ENCODE results near the gene ING1. TPM values are rescaled to one million over a fixed set of nuclear protein-coding genes. Genes with fewer than 3 reads are reported as not detected.

The ING1 gene
- total RNA-seq, 3 donors from 2014 or later = 21.0 to 26.1 (median 26.1) TPM

DNA sequence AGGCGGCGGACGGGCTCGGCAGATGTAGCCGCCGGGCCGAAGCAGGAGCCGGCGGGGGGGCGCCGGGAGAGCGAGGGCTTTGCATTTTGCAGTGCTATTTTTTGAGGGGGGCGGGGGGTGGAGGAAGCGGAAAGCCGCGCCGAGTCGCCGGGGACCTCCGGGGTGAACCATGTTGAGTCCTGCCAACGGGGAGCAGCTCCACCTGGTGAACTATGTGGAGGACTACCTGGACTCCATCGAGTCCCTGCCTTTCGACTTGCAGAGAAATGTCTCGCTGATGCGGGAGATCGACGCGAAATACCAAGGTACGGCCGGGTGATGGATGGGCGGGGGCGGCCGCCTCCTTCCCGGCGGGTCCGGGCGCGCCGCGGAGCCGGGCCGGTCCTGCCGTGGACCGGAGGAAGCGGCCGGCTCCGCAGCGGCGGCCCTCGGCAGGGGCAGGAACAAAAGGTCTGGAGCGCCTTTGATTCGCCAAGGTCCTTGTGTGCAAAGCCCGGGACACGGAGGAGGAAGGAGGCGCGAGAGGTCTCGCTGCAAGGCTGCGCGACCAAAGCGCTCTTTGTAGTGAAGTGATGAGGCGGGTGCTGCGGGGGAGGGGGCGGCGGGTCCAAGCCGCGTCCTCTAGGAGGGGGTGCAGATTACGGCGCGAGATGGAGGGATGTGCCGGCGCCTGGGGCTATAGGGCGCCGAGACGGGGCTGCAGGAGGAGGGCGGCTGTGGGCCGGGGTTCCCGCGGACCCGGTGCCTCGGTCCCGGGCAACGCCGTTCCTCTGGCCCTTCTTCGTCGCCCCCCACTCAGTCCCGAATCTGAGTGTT lies 689 bp downstream of the ING1 start:
- peak; percentile 48 to 62 for DNase-seq (ENCODE audit: low spot score in 2 of 2)
- peaks cover 0 to 13% of the 10 kb centered on the region in 2 donors for H3K4me1 ChIP-seq
- H3K9me3 ChIP-seq = no peaks in the 10 kb centered on the region
- peak overlapping the region; percentile 93 to 98 (median 98) for H3K4me3 ChIP-seq
- intact Hi-C loops (cut with DNase I; ENCODE audit: low total_unique reads) = no loop called here
- H3K27ac ChIP-seq = peak overlapping the region; percentile 100
- H3K36me3 ChIP-seq = no peaks in the 10 kb centered on the region
- TF ChIP-seq POLR2A (IDR thresholded peaks at IDR 0.05) (no peak), POLR2AphosphoS5 (IDR thresholded peaks at IDR 0.05) (peak in 1 of 3 donors; percentile 15)
- no peaks in the 10 kb centered on the region for H3K27me3 ChIP-seq

DNA sequence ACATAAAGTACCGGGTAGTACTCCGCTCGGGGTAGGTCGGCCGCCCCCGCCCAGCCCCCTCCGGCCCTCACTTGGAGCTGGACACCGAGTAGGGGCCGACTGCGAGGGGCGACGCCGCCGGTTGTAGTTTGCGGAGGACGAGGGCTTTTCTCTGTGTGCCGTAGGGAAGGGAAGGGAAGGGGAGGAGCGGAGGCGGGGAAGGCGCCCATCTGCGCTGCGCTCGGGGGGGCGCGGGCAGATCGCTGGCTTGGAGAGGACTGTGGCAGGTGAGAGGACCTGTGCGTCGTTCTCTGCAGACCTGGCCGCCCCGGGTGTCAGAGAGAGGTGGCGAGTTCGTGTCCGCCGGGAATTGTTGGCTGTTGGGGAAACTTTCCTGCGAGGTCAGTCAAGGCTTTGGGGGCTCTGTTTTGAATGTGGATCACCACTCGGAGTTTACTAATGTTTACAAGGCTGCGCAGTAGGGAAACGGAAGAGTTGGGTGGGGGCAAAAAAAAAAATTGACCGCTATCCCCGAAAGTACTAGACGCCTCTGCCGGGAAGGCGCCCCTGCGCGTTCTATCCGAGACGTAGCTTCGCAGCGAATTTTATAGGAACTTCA lies 1.4 kb downstream of the ING1 start:
- TF ChIP-seq POLR2AphosphoS5 (IDR thresholded peaks at IDR 0.05) (peak; percentile 99 to 100 (median 100)), POLR2A (IDR thresholded peaks at IDR 0.05) (peak; percentile 100)
- TF ChIP-seq, protein P1, sequence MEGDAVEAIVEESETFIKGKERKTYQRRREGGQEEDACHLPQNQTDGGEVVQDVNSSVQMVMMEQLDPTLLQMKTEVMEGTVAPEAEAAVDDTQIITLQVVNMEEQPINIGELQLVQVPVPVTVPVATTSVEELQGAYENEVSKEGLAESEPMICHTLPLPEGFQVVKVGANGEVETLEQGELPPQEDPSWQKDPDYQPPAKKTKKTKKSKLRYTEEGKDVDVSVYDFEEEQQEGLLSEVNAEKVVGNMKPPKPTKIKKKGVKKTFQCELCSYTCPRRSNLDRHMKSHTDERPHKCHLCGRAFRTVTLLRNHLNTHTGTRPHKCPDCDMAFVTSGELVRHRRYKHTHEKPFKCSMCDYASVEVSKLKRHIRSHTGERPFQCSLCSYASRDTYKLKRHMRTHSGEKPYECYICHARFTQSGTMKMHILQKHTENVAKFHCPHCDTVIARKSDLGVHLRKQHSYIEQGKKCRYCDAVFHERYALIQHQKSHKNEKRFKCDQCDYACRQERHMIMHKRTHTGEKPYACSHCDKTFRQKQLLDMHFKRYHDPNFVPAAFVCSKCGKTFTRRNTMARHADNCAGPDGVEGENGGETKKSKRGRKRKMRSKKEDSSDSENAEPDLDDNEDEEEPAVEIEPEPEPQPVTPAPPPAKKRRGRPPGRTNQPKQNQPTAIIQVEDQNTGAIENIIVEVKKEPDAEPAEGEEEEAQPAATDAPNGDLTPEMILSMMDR (IDR thresholded peaks at IDR 0.05) = peak in 2 of 3 donors; percentile 31 to 38
- peak overlapping the region; percentile 93 to 98 (median 98) for H3K4me3 ChIP-seq
- intact Hi-C loops (cut with DNase I; ENCODE audit: low total_unique reads) = no loop called here
- no peaks in the 10 kb centered on the region for H3K9me3 ChIP-seq
- H3K27me3 ChIP-seq = no peaks in the 10 kb centered on the region
- peak; percentile 59 to 61 for DNase-seq (ENCODE audit: low spot score in 2 of 2)
- H3K4me1 ChIP-seq = peaks cover 0 to 13% of the 10 kb centered on the region in 2 donors
- no peaks in the 10 kb centered on the region for H3K36me3 ChIP-seq
- peak overlapping the region; percentile 100 for H3K27ac ChIP-seq

DNA sequence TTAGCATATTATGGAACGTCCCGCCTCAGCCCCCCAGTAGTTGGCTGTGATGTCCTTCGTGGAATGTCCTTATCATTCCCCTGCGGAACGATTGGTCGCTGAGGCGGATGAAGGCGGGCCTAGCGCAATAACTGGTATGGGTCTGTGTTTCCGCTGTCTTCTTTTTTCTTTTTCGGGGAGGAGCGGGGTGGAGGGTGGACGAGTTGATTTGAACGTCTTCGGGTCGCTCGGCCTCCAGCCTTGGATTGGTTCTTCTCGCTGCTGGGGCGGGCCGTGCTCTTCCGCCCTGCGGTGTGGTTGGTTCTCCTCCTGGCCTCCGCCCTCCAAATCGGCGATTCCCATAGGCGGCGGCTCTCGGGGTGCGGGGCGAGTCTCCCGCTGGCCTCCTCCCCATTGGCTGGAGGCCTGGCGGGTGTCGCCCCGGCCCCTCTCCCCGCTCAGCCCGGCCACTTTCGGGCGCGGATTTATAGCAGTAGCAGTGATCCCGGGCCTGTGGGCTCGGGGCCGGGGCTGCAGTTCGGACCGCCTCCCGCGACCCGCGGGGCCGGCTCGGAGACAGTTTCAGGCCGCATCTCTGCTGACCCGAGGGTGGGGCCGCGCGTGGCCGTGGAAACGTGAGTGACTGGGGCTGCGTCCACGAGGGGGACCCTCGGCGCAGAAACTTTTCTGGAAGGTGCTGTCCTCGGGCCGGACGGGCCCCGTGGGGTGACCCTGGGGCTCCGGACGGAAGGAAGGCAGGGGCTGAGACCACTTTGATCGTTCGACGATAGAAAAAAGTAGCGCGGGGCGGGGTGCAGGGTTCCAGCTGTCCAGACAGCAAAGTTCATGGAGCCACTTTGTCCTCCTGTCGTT lies 2.1 kb downstream of the ING1 start:
- peak; percentile 60 for TF ChIP-seq POLR2A (IDR thresholded peaks at IDR 0.05)
- TF ChIP-seq, protein P1 (IDR thresholded peaks at IDR 0.05) = peak in 2 of 3 donors; percentile 26 to 28
- TF ChIP-seq POLR2AphosphoS5 (IDR thresholded peaks at IDR 0.05) = peak in 2 of 3 donors; percentile 45 to 48

DNA sequence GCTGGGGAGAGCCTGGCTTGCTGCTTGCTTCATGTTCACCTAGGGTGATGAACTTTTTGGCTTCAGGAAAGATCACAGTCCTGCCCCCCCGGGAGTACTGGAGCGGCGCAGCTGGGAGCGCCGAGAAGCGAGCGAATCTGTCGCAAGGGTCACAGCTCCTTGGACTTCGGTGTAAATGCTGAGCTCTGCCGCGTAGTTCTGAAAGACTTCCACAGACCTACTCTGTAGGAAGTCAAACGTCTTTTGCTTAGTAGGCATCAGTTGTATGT lies 2.7 kb downstream of the ING1 start:
- no peak for DNase-seq (ENCODE audit: low spot score in 2 of 2)
- Histone ChIP-seq H3K27ac (peak overlapping the region; percentile 92 to 100), H3K27me3 (no peaks in the 10 kb centered on the region), H3K9me3 (no peaks in the 10 kb centered on the region), H3K4me3 (peak overlapping the region; percentile 75 to 98 (median 78)), H3K36me3 (no peaks in the 10 kb centered on the region), H3K4me1 (peaks cover 0 to 13% of the 10 kb centered on the region in 2 donors)
- TF ChIP-seq POLR2AphosphoS5 (IDR thresholded peaks at IDR 0.05) = no peak
- intact Hi-C loops (cut with DNase I; ENCODE audit: low total_unique reads) = no loop called here

More for the DNA sequence above, 2.1 kb downstream of the ING1 start:
- intact Hi-C loops (cut with DNase I; ENCODE audit: low total_unique reads) = no loop called here
- Histone ChIP-seq H3K4me1 (peaks cover 0 to 13% of the 10 kb centered on the region in 2 donors), H3K4me3 (peak overlapping the region; percentile 93 to 98 (median 98)), H3K36me3 (no peaks in the 10 kb centered on the region), H3K9me3 (no peaks in the 10 kb centered on the region), H3K27me3 (no peaks in the 10 kb centered on the region), H3K27ac (peak overlapping the region; percentile 100)
- DNase-seq (ENCODE audit: low spot score in 2 of 2) = peak; percentile 96 to 99

DNA sequence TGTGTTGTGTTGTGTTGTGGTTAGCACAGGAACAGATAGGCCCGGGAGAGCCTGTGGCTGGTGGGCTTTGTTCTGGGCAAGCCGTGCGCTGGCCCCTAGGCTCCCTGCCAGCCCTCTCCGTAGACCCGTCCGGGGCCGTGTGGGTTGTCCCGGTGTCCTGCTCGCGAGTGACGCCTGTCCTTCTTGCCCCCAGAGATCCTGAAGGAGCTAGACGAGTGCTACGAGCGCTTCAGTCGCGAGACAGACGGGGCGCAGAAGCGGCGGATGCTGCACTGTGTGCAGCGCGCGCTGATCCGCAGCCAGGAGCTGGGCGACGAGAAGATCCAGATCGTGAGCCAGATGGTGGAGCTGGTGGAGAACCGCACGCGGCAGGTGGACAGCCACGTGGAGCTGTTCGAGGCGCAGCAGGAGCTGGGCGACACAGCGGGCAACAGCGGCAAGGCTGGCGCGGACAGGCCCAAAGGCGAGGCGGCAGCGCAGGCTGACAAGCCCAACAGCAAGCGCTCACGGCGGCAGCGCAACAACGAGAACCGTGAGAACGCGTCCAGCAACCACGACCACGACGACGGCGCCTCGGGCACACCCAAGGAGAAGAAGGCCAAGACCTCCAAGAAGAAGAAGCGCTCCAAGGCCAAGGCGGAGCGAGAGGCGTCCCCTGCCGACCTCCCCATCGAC lies 5.7 kb downstream of the ING1 start:
- Histone ChIP-seq H3K9me3 (no peaks in the 10 kb centered on the region), H3K36me3 (no peaks in the 10 kb centered on the region), H3K4me1 (peaks cover 0 to 7% of the 10 kb centered on the region in 2 donors), H3K4me3 (no peak overlapping the region), H3K27ac (no peak overlapping the region), H3K27me3 (no peaks in the 10 kb centered on the region)
- intact Hi-C loops (cut with DNase I; ENCODE audit: low total_unique reads) = no loop called here
- no peak for DNase-seq (ENCODE audit: low spot score in 2 of 2)
- TF ChIP-seq, protein P1 (IDR thresholded peaks at IDR 0.05) = no peak
- TF ChIP-seq POLR2AphosphoS5 (IDR thresholded peaks at IDR 0.05) = no peak
- TF ChIP-seq POLR2A (IDR thresholded peaks at IDR 0.05) = no peak

Data from breast epithelium (tissue), 4 donors.